GM11168 (cell line): ENCODE data around the gene PLCH2.
"Not testable (repeated sequence)": the region's sequence is repeated elsewhere in the genome, so short reads cannot be mapped to it uniquely, and the experiment has no call there.

ENCODE experiments used
- in situ Hi-C: fragments of 300-500 bp; cut with MboI; formaldehyde crosslinking; loops from one replicate; pipeline ENCODE4 v1.12.0; 2022; ENCODE audit warnings: low sequenced_read_pairs; ENCODE audit not compliant: unreplicated experiment

PLCH2 gene

DNA sequence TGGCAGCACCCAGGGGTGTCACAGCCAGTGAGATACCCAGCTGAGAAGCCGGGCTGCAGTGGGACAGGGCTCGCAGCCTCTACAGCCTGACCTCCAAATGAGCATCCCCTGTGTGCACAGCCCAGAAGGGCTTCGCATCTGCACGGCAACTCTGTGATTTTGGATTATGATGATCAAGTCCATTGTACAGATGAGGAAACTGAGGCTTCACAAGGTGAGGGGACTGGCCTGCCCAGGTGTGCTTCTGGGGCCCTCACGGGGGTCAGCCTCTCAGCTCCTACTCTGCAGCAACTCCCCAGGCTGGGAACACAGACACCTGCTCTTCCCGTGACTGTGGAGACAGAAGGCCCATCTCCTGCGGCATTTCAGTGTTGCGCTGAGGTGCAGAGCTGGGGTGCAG, 62.8 kb downstream of the PLCH2 start:
- in situ Hi-C loops, result no loop called here

DNA sequence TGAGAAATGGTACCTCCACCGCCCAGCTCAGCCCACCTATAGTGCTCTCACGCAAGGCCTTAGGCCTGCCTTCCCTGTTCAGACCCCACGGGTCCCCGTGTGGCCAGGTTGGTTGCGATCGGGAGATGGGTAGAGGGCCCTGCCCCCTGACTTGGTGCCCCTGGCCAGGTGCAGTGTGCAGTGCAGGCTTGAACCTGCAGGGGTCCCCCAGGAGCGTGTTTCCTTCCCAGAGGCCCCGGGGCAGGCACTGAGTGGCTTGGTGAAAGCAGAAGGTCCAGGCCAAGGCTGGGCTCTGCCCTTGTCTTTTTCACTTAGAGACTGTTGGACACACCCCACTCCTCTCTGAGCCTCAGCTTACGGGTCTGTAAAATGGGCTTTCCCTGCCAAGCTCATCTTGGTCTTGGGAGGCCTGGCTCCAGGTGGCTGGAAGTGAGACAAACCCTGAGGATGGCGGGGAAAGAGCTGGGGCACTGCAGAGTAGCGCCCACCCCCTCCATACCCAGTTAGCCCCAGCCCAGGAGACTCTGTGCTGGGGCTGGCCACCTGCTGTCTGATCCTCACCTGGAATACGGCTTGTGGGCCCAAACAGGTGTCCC, 63.3 kb downstream of the PLCH2 start:
- in situ Hi-C loops, result no loop called here

DNA sequence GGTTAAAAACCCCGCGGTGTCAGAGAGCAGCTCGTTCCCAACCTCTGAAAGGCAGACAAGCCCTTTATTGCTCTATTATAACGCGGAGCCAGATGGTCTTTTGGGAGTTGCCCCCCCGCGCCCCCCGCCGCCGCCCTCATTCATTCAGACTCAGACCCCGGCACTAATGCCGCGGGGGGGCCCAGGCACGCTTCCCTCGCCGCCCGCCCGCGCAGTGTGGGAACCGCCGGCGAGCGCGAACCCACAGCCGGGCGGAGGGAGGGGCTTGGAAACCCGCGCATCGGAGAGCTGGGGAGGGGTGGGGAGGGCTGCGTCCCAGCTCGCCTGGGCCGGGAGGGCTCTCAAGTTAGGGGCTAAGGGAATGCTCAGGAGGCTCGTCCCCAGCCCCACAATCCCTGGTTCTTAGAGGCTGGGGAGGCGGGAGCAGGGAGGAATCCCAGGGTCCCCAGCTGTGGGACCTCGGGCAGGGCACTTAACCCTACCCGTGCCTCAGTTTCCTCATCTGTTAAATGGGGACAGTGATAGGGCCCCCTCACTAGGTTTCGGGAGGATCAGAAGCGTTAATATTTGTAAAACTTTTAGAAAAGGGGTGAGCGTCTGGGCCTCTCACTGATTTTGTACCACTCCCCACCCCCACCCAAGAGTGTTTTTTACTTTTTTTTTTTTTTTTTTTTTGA, 64.9 kb downstream of the PLCH2 start:
- in situ Hi-C loops, result no loop called here

DNA sequence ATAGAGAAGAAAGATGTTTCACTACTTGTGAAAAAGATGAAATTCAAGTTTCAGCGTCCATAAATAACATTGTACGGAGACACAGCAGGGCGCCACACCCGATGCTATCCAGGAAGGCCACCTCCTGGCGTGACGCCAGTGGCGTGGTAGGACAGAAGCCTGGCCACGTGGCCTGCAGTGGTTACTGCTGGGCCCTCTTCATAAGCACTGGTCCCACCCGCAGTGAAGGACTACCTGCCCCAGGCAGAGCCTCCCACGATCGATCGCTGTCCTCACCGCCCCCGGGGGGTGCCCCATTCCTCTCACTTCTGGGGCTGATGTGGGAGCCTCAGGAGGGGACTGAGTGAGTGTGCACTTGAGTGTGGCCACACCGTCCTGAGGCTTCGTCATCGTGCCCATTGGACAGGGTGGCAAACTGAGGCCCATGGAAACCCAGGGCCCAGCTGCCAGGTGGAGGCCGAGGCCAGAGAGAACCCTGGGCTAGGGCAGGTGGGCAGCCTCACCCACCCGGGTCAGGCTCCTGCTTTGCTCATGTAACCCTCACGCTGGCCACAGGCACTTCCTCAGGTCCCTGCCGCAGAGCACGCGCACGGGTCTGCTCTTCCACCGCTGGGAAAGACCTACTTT, 65.6 kb downstream of the PLCH2 start:
- in situ Hi-C loops, result no loop called here

DNA sequence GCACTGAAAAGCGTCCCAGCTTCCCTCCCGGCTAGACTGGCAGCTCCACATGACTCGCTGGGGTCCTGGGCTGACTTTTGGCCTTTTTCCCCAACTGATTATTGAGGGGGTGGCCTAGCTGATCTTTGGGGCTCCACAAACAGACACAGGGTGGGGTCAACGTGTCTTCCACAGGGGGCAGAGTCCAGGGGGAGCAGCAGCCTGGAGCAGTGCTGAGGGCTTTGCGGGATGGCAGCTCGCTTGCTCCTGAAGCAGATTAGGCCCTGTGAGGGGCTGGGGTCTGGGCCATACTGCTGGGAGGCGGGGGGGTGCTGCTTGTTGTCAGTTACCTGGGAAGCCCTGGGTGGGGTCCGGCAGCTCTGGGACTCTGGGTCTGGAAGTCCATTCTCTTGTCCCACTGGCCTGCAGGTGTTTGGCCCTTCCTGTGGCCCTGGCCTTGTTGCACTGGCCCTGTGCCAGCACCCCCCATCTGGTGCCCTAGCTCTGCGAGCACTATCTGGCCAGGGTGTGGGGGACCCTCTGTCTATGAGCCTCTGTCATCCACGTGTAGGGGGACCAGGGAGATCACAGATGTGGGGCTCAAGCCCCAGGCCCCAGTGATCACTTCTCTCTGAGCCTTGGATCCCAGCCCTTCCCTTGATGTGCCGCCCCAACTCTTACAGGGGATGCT, 66.3 kb downstream of the PLCH2 start:
- in situ Hi-C loops, result no loop called here

DNA sequence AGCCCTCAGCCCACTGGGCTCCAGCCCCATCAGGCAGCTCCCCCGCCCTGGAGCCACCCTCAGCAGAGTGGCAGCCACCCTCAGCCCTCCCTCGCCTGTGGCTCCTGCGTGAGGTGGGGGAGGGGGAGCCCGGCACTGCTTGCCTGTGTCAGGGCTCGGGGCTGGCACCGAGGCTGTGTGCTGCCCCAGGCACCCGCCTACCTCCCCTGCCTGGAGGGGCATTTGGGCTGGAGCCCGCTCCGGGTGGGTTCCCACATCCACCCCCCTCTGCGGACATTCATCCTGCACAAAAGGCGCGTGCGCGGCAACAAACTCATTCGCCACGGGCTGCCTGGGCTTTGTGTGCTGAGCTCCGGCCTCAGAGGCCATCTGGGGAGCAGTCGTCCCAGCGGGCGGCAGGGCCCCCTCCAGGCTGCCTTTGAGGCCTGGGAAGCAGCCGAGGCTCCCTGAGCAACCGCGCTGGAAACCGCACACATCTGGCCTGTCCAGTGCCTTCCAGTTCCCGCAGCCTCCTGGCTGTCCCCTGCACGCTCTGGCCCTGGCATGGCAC, 67.5 kb downstream of the PLCH2 start:
- in situ Hi-C loops, result no loop called here

DNA sequence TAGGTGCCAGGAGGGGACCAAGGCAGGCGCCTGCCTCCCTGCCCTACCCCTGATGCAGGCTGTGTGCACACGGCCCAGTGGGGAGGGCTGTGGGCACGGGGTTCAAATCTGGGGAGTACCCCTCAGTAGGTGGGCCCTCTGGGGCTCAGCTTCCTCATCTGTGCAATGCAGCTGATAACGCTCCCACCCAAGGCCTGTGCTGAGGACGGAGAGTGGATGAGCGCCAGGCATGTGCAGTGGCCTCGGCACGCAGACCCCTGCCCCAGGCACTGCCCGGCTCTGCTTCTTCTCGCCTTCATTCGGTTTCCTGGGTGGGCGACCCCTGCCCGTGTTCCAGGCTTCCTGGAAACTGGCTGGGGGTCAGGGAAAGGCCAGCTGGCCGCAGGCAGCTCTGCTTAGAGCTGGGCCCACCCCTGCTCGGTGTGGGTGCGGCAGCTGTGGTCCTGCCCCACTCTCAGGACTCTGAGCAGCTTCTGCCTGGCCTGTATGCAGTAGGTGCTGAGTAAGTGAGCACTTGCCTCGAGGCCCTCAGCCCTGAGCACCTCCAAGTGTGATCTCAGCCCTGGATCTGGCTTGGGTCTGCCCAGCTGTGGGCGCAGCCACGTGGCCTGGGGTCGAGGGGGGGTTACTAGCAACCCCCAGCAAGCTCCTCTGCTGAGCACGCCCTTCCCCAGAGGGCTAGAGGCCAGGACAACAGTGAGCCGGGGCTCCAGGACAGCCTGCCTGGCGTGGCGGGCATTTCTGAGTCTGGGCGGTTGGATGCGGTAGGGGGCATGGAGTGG, 68.2 kb downstream of the PLCH2 start:
- in situ Hi-C loops, result no loop called here

DNA sequence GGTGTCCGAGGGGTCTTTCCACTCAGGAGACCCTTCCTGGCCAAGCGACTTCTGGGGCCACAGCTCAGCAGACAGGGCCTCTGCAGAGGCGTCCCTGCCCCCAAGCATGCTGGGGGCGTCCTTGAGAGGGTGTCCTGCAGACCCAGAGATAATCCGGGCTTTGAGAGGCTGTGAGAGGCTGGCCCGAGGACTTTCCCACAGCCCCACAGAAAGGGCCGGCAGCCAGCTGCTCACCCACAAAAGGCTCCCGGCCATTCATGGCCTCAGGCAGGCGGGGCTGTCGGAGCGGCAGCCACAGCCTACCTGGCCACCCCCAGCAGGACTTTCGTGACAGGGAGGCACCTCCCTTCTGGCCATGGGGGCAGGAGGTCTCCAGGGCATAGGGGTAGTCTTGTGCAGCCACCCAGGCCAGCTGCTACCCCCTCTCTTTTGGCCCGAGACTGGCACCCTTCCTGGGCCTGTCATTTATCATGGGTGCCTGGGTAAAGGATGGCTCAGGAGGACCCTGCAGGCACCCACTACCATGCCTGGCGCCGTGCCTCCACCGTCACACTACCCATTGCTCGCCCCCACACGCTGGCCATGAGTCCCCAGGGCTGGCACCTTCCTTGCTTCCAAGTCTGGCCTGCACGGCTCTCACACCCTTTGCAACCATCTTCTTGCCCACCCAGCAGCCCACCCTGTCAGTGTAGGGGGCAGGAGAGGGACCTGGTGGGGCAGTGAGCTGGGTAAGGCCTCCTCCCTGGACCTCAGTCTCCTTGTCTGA, 69.0 kb downstream of the PLCH2 start:
- in situ Hi-C loops, result no loop called here

DNA sequence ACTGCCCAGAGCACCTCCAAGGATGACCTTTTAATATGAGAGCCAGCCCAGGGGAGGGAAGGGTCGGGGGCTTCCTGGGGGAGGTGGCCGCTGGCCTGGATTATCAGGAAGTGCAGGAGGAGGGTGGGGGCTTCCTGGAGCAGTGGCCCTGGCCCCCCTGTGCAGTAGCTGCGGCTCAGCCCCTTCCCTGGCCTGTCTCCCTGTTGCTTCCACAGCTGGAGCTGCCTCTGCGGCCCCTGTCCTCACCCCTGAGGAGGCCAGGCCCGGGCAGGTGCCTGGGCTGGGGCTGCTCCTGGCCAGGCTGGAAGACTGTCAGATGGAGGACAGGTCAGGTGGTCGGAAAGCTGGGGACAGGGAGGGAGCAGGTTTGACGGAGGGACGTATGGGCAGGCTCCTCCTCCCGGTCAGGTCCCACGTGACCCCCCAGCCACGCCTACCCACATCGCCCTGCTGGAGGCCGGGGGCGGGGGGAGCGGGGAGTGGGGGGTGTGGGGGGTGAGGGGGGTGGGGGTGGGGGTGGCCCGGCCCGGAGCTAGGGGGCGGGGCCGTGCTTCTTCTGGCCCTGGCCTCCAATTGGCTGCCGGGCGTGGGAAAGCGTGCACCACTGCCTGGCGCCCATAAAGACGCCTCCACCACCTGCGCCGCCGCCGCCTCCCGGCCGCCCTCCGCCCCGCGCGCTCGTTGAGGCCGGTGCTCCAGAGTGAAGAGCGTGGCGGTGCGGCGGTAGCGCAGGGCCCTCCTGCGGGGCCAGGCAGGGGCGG, 69.8 kb downstream of the PLCH2 start:
- in situ Hi-C loops, result no loop called here

DNA sequence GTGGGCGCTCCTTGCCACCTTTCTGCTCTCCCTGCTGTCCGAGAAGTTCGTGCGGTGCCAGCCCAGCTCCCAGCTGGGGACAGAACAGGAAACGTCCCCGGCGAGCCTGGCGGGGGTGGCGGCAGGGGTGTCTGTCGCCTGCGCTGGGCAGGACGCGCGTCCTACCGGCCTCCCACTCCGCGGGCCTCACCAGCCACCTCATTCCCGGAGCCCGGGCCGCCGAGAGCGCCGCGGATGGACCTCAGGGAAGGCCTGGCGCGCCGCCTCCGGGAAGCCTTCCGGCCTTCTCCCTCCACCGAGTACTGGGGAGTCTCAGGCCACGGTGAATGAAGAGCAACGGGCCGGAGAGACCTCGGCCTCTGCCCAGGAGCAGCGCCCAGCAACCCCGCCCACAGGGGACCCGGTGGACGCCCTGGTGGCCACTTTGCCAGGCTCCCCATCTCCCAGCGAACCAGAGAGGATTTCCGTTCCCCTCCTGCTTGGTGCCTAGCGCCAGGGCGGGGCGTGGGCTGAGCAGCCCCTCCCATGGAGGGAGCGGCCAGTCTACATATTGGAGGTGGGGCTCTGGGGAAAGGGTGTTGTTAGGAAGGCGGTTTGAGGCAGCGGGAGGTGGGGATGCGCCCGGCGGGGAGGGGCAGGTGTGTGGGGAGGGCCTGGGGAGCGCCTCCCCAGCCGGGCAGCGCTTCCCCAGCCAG, 70.6 kb downstream of the PLCH2 start:
- in situ Hi-C loops, result no loop called here

DNA sequence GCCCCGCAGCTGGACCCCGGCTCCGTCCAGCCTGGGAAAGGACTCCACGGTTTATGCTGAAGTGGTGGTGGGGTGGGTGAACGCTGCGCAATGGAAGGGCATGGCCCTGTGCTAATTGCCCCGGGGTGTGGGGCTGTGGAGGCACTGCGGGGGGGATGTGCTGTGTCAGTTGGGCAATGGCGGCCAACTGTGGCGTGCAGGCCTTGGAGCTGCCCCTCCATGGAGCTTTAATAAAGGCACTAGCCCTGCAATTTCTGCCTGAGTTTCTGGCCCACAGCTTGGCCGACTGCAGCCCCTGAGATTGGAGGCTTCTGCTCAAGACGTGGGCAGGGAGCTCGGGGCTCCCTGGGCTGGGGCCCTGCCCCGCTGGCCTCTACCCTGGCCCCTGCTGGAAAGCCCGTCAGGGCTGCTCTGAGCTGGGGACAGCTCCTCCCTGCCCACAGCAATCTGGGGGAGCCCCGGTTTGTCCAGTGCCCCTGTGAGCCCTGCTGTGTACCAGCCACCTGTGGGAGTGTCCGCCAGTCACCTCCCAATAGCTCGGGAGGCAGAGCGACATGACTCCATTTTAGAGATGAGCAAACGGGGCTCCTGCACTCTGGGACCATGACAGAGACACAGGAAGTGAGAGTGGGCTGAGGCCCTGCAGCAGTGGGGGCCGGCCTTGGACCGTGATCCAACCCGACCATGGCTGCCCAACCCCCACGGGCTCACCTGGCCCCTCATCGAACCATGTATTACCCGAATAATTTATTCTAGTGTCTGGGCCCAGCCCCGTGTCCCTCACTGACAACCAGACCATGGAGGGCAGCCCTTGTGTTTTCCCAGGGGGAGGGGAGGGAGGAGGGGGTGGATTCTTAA, 71.3 kb downstream of the PLCH2 start:
- in situ Hi-C loops, result no loop called here

DNA sequence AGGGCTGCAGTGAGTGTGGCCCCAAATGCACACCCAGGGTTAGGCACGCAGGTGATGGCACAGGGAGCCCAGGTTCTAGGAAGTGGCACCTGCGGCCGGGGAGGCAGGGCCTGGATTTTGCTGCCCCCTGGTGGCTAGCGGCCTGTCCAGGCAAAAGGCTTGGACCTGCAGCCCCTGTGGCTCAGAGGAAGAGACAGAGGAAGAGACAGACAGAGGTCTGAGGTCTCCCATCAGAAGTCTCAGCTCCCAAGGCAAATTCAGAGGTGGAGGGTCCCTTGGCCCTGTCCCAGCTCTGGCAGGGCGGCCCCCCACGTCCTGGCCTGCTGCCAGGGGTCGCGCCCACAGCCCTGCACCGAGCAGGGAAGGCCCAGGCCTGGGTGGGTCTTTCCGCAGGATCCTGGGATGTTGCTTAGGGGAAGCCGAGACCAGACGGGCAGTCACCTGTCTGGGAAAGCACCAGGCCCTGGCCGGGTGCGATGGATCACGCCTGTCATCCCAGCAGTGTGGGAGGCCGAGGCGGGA, 72.0 kb downstream of the PLCH2 start:
- in situ Hi-C loops, result no loop called here

DNA sequence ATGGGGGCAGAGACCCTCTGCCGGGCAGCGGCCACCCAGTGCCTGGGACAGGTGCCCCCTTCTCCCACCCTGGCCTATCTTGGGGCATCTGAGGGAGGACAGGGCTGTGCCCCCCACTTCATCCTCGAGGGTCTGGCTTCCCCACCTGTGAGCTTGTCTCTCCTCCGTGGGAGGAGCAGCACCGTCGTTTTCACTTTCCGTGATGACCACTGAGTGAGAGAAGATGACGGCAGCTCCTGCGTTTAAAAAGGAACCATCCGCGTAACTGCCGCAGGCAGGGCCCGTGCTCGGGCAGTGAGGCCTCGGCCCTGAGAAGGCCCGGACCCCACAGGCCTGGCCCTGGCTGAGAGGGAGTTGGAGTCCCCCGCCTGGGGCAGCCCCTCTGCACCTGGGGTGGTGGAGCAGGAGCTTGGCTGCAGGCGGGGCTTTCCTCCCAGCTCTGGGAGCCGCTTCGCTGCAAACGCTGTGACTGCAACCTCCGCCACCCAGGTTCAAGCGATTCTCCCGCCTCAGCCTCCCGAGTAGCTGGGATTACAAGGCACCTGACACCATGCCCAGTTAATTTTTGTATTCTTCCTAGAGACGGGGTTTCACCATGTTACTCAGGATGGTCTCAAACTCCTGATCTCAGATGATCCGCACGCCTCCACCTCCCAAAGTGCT, 73.4 kb downstream of the PLCH2 start:
- in situ Hi-C loops, result not testable (repeated sequence)

DNA sequence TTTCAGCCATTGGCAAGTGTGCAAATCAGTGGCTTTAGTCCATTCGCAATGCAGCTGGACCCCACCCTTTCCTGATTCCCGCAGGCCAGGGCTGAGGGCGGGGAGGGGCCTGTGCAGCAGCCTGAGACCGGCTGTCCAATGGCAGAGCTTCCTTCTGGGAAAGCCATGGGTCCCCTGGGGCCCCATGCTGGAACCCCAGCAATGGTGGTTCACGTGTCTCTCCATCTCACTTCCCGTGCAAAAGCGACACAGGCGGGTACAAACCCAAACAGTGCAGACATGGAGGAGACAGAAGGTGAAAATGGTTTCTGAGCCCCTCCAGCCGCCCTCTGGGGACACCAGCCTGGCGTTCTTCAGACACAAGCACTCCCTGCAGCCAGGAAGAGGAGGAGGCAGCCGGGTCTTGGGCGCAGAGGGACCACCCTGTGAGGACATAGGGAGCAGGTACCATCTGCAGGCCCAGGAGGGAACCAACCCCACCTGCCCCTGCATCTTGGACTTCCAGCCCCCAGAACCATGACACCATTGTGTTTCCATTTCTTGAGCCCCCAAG, 74.3 kb downstream of the PLCH2 start:
- in situ Hi-C loops, result not testable (repeated sequence)

DNA sequence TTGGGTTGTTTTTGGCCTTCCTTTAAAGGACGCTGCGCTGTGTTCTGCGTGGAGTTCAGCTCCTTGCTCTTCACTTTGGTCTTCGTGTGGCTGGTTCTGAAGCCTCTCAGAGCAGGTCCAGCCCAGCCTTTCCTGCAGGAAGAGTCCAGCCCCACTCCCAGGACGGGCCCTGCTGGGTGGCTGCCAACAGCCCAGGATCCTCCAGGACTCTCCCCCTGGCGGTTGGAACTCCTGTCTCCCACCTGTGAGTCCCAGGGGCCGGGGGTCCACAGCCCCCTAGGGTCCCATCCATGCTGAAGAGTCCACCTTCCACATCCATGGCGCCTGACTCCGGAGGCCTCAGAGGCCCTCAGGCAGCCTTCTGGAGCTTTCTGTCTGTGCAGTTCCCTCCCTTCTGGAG, 75.5 kb downstream of the PLCH2 start:
- in situ Hi-C loops, result not testable (repeated sequence)

DNA sequence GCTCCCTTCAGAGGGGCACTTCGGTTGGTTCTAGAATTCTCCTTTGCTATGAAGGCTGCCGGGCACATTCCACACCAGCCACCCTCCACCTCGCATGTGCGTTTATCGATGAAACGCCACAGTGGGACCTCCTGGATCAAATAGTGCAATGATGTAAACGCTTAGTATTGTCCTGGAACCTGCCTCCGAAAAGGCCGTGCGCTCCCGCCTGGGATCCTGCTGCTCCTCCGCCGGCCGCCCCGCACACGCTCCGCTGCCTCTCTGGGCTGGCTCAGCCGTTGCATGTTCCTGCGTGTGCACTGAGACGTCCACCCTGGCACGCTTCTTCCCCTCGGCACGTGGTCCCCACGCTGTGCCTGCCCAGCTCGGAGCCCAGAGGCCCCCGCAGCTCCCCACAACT, 76.1 kb downstream of the PLCH2 start:
- in situ Hi-C loops, result no loop called here
